Kidney epithelial cell (primary cell): ENCODE data around the gene LMO3. TPM values are rescaled to one million over a fixed set of nuclear protein-coding genes. Genes with fewer than 3 reads are reported as not detected.
"Not testable (repeated sequence)": the region's sequence is repeated elsewhere in the genome, so short reads cannot be mapped to it uniquely, and the experiment has no call there.

Experiments used
- DNase-seq: peaks from one replicate; pipeline ENCODE4 v3.0.0-alpha.2; 2010; ENCODE audit warnings: low read depth
- H3K27me3 ChIP-seq: 2 replicates; pipeline ENCODE4 v1.6.0; 2011; ENCODE audit warnings: low read length; ENCODE audit not compliant: control insufficient read depth, insufficient read depth
- H3K36me3 ChIP-seq: 2 replicates; pipeline ENCODE4 v1.5.1; 2011; ENCODE audit warnings: low read length; ENCODE audit not compliant: control insufficient read depth, insufficient read depth
- H3K4me3 ChIP-seq: 2 replicates; pipeline ENCODE4 v1.5.1; 2011; ENCODE audit warnings: low read depth, mild to moderate bottlenecking, control low read depth, low read length
- total RNA-seq: library from RNA; depleted of rRNA; stranded (reverse); fragments of >200 nt; gene quantifications from 2 replicates; pipeline ENCODE4 v1.2.3, GENCODE V29; 2015
- TF ChIP-seq, protein P1 (sequence below): IDR thresholded peaks from 2 replicates; pipeline ENCODE4 v1.5.1; 2011; ENCODE audit warnings: mild to moderate bottlenecking, moderate library complexity, low read length, control low read depth, inconsistent platforms; ENCODE audit not compliant: insufficient read depth, poor library complexity, severe bottlenecking

The LMO3 gene
- total RNA-seq, 1 donor from 2014 or later: not detected

DNA sequence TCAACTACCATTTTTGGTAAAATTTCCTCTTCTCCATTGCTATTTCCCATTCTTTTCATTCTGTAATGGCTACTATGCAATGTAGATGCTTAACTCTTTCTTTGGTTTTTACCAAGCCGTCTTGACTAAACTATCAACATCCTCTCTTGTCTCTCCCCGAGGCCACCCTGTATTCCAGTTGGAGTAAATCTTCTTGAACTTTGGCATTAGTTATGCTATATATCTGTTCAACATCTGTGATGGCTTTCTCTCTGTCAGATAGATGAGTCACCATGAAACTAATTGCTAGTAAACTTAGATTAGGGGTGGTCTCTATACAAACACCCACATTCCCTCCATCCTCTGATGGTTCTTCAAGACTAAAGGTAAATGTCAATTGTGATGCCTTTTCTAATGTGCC, 63.4 kb downstream of the LMO3 start:
- no peaks in the 10 kb centered on the region for H3K36me3 ChIP-seq
- H3K27me3 ChIP-seq: no peaks in the 10 kb centered on the region
- H3K4me3 ChIP-seq: no peak overlapping the region
- TF ChIP-seq, protein P1, sequence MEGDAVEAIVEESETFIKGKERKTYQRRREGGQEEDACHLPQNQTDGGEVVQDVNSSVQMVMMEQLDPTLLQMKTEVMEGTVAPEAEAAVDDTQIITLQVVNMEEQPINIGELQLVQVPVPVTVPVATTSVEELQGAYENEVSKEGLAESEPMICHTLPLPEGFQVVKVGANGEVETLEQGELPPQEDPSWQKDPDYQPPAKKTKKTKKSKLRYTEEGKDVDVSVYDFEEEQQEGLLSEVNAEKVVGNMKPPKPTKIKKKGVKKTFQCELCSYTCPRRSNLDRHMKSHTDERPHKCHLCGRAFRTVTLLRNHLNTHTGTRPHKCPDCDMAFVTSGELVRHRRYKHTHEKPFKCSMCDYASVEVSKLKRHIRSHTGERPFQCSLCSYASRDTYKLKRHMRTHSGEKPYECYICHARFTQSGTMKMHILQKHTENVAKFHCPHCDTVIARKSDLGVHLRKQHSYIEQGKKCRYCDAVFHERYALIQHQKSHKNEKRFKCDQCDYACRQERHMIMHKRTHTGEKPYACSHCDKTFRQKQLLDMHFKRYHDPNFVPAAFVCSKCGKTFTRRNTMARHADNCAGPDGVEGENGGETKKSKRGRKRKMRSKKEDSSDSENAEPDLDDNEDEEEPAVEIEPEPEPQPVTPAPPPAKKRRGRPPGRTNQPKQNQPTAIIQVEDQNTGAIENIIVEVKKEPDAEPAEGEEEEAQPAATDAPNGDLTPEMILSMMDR: no peak
- no peak for DNase-seq

DNA sequence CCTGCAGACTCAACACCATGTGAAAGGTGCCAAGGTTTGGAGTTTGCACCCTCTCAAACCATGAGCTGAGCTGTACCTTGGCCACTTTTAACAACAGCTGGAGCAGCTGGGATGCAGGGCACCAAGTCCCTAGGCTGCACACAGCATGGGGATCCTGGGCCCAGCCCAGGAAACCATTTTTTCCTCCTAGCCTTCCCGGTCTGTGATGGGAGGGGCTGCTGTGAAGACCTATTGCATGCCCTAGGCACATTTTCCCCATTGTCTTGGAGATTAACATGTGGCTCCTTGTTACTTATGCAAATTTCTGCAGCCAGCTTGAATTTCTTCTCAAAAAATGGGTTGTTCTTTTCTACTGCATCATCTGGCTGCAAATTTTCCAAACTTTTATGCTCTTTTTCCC, 68.3 kb downstream of the LMO3 start:
- not testable (repeated sequence) for H3K4me3 ChIP-seq, H3K36me3 ChIP-seq, DNase-seq, H3K27me3 ChIP-seq

DNA sequence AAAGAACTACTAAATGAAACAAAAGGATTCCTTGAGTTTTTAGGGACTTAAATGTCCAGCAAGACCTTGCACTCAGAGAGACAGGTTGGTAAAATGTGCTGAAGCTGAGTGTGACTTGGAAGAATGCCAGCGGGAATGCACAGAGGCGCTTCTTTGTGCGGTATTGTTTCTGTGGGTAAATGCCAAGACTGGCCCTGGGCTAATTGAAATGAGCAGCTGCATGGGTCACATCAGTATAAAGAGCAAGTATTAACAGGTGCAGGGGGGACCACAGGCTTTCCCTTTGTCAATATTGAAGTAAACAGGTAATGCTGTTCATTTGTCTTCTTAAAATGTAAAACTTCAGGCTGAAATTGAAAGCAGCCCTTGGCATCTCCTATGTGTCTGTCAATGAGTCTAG, 74.3 kb downstream of the LMO3 start:
- H3K4me3 ChIP-seq: no peak overlapping the region
- DNase-seq: no peak
- no peaks in the 10 kb centered on the region for H3K27me3 ChIP-seq
- TF ChIP-seq, protein P1: no peak
- H3K36me3 ChIP-seq: no peaks in the 10 kb centered on the region

DNA sequence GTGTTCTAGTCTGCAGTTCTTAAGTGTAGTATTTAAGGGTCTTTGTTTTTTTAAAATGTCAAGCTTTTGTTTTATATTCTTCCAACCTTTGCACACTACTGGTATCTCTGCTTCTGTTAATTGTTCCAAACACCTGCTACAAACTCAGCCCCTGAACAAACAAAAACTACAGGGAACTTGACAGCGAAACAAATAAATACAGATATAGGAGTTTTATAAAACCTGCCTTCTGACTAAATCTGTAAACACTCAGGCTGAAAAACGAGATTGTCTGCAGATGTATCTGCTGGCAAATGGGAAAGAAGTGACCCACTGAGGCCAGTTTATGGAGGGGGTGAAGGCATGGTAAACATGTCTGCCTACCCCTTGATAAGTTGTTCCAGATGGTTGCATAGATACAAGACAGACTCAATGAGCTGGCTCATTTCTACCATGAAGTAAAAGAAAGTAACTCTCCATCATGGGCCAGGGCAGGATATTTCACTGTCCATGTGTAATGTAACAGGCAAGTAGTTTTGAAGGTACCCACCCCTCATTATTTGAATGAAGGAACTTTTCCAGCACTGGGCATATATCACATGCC, 75.6 kb downstream of the LMO3 start:
- H3K36me3 ChIP-seq: no peaks in the 10 kb centered on the region
- TF ChIP-seq, protein P1: no peak
- H3K4me3 ChIP-seq: no peak overlapping the region
- H3K27me3 ChIP-seq: no peaks in the 10 kb centered on the region
- no peak for DNase-seq

DNA sequence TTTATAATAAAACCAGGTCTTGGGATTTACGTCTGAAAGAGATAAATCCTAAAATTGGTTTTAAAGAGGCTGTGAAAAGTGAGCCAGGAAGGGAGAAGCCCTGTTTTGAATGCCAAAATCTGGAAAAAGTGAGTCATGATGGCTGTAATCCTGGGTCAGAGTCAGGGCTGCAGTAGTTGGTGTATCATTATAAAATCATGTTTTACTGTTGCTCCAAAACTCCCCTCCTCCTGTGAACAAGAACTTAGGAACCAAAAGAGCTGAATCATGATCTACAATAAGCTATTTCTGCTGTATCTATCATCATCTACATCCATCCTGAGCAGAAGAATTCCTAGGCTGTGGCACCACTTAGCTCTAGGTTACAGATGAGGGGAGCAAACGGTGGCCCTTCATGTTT, 79.3 kb downstream of the LMO3 start:
- Histone ChIP-seq H3K36me3 (no peaks in the 10 kb centered on the region), H3K27me3 (no peaks in the 10 kb centered on the region), H3K4me3 (no peak overlapping the region)
- no peak for DNase-seq
- TF ChIP-seq, protein P1: no peak

DNA sequence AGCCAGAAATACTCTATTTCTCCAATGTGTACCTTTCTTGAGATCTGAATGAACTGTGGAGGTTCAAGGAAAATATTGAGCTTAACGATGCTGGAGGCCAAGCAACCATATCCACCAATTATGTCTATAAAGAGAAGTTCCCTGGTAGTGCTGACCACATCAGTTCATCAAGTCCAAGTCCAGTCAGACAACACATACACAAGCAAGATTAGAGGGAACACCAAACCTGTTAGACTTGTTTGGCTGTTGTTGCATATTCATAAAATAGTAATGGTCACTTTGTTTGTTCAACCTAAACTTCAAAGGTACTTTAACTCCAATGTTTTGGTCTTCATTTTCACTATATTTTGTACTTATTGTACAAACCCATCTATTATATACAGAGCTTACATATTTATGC, 81.6 kb downstream of the LMO3 start:
- Histone ChIP-seq H3K4me3 (no peak overlapping the region), H3K27me3 (no peaks in the 10 kb centered on the region), H3K36me3 (no peaks in the 10 kb centered on the region)
- no peak for DNase-seq
- TF ChIP-seq, protein P1: no peak
